HG03457 (cell line): ENCODE data around the gene TBXAS1.

Experiments used
- ATAC-seq: cut with Tn5 transposase; IDR thresholded peaks from one replicate; pipeline ENCODE4 v1.9.1; 2021; ENCODE audit warnings: moderate number of reproducible peaks; ENCODE audit not compliant: unreplicated experiment

Gene TBXAS1

GRCh38 chr7:140039896-140040295, 210.8 kb downstream of the TBXAS1 start:
- no peak for ATAC-seq

GRCh38 chr7:140041659-140042385, 212.8 kb downstream of the TBXAS1 start:
- no peak for ATAC-seq

GRCh38 chr7:140042386-140042670, 213.3 kb downstream of the TBXAS1 start:
- no peak for ATAC-seq

- ATAC-seq, result no peak
Measured at GRCh38 chr7:140044251-140044650, 215.2 kb downstream of the TBXAS1 start.

- ATAC-seq, result no peak
Measured at GRCh38 chr7:140045697-140046096, 216.6 kb downstream of the TBXAS1 start.

- no peak for ATAC-seq
Measured at GRCh38 chr7:140047197-140047596, 218.1 kb downstream of the TBXAS1 start.

- ATAC-seq, result no peak
Measured at GRCh38 chr7:140048138-140048537, 219.1 kb downstream of the TBXAS1 start.

GRCh38 chr7:140048989-140049338, 219.9 kb downstream of the TBXAS1 start:
- no peak for ATAC-seq

- ATAC-seq, result no peak
Measured at GRCh38 chr7:140049339-140050024, 220.4 kb downstream of the TBXAS1 start.

GRCh38 chr7:140050100-140050499, 221.0 kb downstream of the TBXAS1 start:
- ATAC-seq, result no peak

GRCh38 chr7:140051820-140052219, 222.8 kb downstream of the TBXAS1 start:
- no peak for ATAC-seq

- peak; percentile 70 for ATAC-seq
Measured at GRCh38 chr7:140053812-140054539, 224.9 kb downstream of the TBXAS1 start.

- ATAC-seq, result no peak
Measured at GRCh38 chr7:140054751-140055150, 225.7 kb downstream of the TBXAS1 start.

- ATAC-seq, result no peak
Measured at GRCh38 chr7:140055833-140056232, 226.8 kb downstream of the TBXAS1 start.

- no peak for ATAC-seq
Measured at GRCh38 chr7:140056431-140057142, 227.5 kb downstream of the TBXAS1 start.

- no peak for ATAC-seq
Measured at GRCh38 chr7:140057143-140057535, 228.1 kb downstream of the TBXAS1 start.

- no peak for ATAC-seq
Measured at GRCh38 chr7:140058517-140058916, 229.5 kb downstream of the TBXAS1 start.

- no peak for ATAC-seq
Measured at GRCh38 chr7:140059273-140060242, 230.5 kb downstream of the TBXAS1 start.

- no peak for ATAC-seq
Measured at GRCh38 chr7:140060243-140060630, 231.2 kb downstream of the TBXAS1 start.
